ENCODE measurements around the gene TGFBR2. TPM values are rescaled to one million over a fixed set of nuclear protein-coding genes. Genes with fewer than 3 reads are reported as not detected.

TGFBR2 gene
- total and polyA plus RNA-seq, 2 of the 13 experiments (the other 11 are each of a cell fraction or from before 2014, with no cell fraction given), result 82.2 to 187 TPM

DNA sequence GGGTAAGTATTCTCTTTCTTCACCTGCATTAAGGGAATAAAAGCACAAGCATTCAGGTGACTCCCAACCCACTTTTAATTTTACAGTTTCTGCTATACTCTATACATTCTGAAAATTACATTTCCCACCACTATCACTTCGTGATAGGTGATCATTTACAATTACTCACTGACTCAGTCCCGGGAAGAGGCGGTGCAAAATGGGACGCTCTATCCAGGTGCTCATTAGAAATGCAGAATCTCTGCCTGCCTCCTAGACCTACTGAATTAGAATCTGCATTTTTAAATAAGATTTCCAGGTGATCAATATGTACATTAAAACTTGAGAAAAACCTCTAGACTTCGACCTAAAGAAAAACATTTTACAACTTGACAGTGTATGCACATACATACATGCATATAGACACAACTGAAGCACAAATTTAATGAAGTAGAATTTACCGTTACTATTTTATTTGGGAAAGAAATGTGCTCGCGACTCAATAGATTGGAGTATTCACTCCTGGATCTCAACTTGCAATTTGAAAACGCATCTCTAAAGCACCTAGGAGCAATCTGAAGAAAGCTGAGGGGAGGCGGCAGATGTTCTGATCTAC lies 598 bp upstream of the TGFBR2 start (continued):
- TF ChIP-seq NFAT5 (CRISPR knock-in tag; IDR thresholded peaks at IDR 0.05) (no peak), ARHGAP35 (CRISPR knock-in tag; IDR thresholded peaks at IDR 0.05; ENCODE audit: borderline replicate concordance) (no peak), ZNF543 (CRISPR knock-in tag; IDR thresholded peaks at IDR 0.05) (no peak), ZBTB26 (CRISPR knock-in tag; IDR thresholded peaks at IDR 0.05; ENCODE audit: borderline replicate concordance) (no peak), SP2 (CRISPR knock-in tag; IDR thresholded peaks at IDR 0.05) (no peak), ZBTB49 (CRISPR knock-in tag; IDR thresholded peaks at IDR 0.05; ENCODE audit: borderline replicate concordance) (no peak), ZNF225 (CRISPR knock-in tag; IDR thresholded peaks at IDR 0.05) (no peak), ZNF235 (CRISPR knock-in tag; IDR thresholded peaks at IDR 0.05; ENCODE audit: borderline replicate concordance) (no peak), ZNF30 (CRISPR knock-in tag; IDR thresholded peaks at IDR 0.05) (no peak), ZNF709 (CRISPR knock-in tag; IDR thresholded peaks at IDR 0.05) (peak; percentile 38; the same call in 1 of the 2 replicates), ZNF678 (CRISPR knock-in tag; IDR thresholded peaks at IDR 0.05) (no peak), GFI1 (CRISPR knock-in tag; IDR thresholded peaks at IDR 0.05; ENCODE audit: borderline replicate concordance) (no peak), ZNF724P (CRISPR knock-in tag; IDR thresholded peaks at IDR 0.05; ENCODE audit: borderline replicate concordance) (no peak)
- TF ChIP-seq, protein P1, sequence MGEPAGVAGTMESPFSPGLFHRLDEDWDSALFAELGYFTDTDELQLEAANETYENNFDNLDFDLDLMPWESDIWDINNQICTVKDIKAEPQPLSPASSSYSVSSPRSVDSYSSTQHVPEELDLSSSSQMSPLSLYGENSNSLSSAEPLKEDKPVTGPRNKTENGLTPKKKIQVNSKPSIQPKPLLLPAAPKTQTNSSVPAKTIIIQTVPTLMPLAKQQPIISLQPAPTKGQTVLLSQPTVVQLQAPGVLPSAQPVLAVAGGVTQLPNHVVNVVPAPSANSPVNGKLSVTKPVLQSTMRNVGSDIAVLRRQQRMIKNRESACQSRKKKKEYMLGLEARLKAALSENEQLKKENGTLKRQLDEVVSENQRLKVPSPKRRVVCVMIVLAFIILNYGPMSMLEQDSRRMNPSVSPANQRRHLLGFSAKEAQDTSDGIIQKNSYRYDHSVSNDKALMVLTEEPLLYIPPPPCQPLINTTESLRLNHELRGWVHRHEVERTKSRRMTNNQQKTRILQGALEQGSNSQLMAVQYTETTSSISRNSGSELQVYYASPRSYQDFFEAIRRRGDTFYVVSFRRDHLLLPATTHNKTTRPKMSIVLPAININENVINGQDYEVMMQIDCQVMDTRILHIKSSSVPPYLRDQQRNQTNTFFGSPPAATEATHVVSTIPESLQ (CRISPR knock-in tag; conservative IDR thresholded peaks at IDR 0.05), result 0 out of 2 replicates have a peak, but pooled peaks have one; percentile 58
- TF ChIP-seq, protein P2, sequence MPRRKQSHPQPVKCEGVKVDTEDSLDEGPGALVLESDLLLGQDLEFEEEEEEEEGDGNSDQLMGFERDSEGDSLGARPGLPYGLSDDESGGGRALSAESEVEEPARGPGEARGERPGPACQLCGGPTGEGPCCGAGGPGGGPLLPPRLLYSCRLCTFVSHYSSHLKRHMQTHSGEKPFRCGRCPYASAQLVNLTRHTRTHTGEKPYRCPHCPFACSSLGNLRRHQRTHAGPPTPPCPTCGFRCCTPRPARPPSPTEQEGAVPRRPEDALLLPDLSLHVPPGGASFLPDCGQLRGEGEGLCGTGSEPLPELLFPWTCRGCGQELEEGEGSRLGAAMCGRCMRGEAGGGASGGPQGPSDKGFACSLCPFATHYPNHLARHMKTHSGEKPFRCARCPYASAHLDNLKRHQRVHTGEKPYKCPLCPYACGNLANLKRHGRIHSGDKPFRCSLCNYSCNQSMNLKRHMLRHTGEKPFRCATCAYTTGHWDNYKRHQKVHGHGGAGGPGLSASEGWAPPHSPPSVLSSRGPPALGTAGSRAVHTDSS (CRISPR knock-in tag; conservative IDR thresholded peaks at IDR 0.05), result no peak

All from HepG2 (cell line).